ENCODE results near the gene MKKS.
"Not testable (repeated sequence)": the region's sequence is repeated elsewhere in the genome, so short reads cannot be mapped to it uniquely, and the experiment has no call there.

Gene MKKS

GRCh38 chr20:10411673-10412072 is 22.3 kb downstream of the MKKS start:
- no peak for DNase-seq

DNA sequence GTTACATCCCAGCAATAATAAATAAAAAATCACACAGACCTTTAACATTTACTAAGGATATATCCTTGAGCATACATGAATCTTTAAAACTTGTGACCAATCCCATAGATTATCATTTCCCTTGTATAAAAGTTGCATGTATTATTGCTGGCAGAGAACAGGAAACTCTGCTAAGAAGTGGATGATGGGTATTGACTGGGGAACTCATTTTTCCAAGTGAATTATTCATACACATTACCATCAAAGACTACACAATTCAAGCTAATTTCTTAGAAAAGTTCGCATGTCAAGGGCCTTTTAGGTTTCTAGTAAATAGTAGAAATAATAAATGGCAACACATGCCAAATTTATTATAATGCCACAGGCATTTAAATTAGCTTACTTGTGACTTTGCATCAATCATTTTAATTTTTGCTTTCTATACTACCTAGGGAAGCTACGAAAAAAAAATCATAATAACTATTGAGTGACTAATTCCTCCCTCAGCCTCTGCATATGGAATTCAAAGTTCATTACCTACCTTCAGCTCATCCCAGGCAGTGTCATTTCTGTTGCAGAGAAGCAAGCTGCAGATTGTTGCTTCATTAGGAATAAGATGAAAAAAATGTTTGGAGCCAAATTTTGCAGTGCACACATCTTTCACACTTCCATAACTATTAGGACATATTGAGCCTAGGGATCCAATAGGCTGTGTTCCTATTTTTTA is 25.8 kb downstream of the MKKS start:
- no peak for DNase-seq

DNA sequence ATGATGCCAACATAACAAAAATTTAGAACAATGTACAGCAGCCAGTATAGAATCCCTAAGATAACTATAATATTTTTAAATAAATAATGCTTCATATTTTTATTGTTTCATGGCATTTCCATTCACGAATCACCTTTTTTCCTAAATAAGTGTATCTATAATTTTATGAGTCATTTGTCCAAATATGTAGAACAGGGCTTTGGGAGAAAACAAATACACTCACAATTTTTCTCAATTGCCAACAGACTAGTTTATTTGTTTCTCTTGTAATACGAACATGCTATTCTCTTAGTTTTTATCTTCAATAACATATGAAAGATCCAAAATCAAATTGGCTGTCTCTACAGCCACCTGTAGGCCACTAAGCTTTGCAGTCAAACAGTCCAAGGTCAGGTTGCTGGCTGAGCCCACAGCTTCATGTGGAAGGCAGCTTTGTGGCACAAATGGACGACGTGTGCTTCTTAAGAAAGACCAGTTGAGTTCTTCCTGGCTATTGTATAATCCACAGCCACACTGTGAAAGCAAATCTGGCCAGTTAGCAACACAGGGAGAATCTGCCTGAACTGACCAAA is 29.0 kb downstream of the MKKS start:
- DNase-seq = no peak

- peak in 1 of 2 donors; percentile 20 for DNase-seq
Observed at GRCh38 chr20:10404023-10404628, 29.9 kb downstream of the MKKS start.

DNA sequence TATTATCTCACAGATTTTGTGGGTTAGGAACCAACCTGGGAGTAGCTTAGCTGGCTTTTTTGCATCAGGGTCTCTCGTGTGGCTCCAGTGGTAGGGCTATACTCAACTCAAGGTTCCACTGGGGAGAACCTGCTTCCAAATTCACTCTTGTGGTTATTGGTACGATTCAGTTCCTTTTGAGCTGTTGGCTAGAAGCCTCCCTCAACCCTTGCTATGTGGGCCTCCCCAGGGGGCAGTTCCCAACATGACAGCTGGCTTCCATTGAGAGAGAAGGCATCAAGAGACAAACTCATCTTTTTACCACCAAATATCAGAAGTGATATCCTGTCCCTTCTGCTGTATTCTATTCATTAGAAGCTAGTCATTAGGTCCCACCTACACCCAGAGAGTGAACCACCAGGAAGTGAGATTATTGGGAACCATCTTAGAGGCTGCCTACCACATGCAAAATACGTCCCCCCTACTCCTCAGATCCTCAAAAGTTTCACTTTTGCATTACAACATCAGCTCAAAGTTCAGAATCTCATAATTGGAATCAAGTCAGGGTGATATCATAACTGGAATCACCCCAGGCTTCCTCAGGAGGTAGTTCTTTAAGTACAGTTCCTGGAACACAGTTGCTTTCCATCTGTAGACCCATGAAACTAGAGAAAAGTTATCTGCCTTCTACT is 30.9 kb downstream of the MKKS start:
- peak; percentile 4 to 31 for DNase-seq

DNA sequence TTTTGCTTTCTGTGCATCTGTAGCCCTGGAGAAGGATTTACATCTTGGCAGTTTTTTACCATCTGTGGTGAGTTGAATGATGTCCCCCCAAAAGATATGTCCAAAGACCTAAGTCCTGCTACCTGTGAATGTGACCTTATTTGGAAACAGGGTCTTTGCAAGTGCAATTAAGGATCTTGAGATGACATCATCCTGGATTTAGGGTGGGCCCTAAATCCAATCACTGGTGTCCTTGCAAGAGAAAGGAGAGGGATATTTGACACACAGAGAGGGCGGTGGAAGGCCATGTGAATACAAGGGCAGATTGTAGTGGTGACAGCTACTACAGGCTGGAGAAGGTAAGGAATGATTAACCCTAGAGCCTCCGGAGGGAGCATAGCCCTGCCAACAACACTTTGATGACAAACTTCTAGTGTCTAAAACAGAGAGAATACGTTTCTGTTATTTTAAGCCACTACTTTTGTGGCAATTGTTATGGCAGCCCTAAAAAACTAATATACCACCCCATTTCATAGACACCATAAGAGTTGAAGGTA is 35.1 kb downstream of the MKKS start:
- no peak for DNase-seq

DNA sequence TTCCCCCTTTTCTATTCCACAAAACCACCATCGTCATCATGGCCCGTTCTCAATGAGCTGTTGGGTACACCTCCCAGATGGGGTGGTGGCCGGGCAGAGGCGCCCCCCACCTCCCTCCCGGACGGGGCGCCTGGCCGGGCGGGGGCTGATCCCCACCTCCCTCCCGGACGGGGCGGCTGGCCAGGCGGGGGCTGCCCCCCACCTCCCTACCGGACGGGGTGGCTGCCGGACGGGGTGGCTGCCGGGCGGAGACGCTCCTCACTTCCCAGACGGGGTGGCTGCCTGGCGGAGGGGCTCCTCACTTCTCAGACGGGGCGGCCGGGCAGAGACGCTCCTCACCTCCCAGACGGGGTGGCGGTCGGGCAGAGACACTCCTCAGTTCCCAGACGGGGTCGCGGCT is 39.3 kb downstream of the MKKS start:
- not testable (repeated sequence) for DNase-seq

DNA sequence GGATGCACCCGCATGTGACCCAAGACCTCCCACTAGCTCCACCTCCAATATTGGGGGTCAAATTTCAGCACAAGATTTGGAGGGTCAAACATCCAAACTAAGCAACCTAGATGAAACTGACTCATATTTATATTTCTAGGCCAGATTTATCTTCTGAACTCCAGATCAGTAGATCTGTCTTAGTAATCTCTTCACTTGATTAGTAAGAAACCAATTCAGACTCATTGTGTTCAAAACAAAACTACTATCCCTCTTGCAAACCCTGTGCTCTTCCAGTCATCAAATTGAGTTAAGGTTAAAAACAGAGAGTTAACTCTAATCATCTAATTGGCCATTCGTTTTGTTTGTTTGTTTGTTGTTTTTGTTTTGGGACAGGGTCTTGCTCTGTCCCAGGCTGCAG is 43.3 kb downstream of the MKKS start:
- DNase-seq = no peak

DNA sequence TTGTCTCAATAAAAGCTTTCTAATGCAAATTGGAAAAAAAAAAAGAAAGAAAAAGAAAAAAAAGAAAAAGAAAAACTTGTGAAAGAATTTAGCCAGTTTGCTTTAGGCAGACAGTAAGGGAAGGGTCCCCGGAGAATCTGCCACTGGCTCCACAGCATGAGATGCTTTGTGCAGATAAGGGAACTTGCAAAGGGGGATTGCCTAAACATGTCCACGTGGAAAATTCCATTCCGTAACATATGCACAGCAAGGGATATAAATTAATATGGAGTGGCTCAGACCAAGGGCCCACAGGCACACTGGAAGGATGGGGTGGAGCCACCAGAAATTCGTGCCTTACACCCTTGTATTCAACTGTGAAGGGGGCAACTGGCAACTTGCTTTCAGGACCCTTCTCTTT is 45.4 kb downstream of the MKKS start:
- DNase-seq = no peak

- no peak for DNase-seq
Observed at GRCh38 chr20:10387686-10388085, 46.3 kb downstream of the MKKS start.

DNA sequence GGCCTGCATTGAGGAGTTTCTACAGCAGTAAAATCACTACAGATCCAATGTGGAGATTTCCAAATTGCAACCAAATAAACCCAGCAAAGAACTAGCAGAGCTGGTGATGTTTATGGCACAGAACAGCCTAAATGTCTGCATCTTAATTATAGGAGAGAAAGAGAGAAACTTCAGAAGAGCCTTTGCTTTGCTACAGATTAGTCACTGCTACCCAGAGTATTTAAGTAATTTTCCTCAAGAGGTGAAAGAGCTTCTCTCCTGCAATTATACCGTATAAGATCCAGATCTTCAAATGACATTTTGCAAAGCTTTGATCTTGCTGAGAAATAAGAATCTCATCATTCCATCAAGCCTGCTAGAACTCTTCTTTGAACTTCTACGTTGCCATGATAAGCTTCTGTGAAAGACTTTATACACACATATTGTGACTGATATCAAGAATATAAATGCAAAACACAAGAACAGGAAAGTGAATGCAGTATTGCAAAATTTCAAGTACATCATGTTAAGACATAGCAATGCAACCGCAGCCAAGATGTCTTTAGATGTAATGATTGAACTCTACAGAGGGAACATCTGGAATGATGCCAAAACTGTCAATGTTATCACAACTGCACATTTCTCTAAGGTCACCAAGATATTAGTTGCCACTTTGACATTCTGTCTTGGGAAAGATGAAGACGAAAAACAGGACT is 48.0 kb downstream of the MKKS start:
- no peak for DNase-seq

DNA sequence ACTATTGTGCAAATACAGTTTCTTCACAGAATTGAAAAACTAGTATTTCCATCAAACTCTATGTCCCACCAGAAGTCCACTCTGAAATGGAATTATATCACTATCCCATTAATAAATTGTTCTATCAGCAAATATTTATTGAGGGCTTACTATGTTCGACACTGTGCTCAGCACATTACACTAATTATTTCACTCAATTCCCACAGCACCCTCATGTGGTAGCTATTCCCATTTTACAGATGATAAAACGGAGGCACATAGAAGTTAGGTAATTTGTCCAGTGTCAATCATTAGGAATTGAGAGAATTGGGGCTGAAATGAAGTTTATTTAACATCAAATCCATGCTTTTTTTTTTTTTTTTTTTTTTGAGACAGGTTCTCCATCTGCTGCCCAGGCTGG is 52.5 kb downstream of the MKKS start:
- no peak for DNase-seq

- DNase-seq = no peak
Observed at GRCh38 chr20:10379761-10380160, 54.3 kb downstream of the MKKS start.

- DNase-seq = no peak
Observed at GRCh38 chr20:10376270-10377075, 57.5 kb downstream of the MKKS start.

- no peak for DNase-seq
Observed at GRCh38 chr20:10375191-10375590, 58.8 kb downstream of the MKKS start.

DNA sequence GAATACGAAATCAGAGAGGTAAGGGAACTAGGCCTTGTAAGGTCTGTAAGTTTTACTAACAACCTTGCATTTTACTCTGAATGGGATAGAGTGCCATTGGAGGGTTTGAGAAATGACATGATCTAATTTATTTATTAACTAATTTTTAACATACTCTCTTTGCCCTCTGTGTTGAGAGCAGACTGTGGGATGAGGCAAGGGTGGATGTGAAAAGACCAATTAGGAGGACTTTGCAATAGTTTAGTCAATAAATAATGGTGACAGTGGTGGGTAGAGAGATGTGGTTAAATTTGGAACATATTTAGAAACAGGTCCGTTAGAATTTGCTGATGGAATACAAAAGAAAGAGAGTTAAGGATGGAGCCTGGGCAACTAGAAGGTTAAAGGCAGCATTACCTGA is 60.0 kb downstream of the MKKS start:
- DNase-seq = no peak

DNA sequence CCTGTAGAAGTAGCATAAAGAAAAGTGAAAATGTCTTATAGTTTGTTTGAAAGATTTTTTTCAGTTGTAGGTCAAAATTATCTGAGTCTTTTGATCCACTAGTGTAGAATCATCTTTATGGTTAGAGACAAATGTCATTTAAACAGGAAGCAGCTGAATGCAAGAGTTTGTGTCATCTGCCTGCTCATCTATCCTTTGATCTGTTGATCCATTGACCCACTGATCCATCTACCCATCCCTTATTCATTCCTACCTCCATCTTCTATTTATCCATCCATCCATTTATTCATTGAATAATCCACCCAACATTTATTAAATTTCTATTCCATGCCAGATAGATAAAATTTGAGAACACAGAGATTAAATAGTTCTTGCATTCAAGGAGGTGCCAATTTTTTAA is 62.6 kb downstream of the MKKS start:
- no peak for DNase-seq

GRCh38 chr20:10370091-10370887 is 63.7 kb downstream of the MKKS start:
- DNase-seq = no peak

DNA sequence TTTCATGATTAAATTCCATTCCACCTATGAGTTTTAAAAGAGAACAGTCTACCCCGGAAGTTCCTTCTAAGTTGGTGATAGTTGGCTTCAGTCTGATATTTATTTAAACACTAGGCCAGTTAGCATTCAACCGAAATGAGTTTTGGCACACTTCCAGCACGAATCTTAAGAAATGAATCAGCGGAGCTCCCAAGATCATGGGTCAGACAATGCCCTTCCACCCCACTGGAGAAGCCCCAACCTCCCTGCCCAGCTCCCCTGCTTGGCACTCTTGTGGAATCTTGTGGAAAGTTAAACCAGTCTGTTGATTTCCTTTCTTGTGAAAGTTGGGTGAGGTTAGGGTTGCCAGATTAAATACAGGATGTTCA is 64.3 kb downstream of the MKKS start:
- no peak for DNase-seq

DNA sequence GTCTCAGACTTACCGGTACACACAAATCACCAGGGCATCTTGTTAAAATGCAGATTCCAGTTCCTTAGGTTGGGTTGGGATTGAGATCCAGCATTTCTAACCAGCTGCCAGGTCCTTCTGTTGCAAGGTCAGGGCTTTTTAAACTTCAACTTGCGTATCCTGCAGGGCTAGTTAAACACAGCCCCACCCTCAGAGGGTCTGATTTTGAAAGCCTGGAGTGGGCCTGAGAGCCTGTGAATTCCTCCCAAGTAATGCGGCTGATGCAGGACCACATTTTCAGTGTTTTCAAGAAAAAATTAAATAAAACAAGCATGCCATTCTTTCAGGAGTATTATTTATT is 65.3 kb downstream of the MKKS start:
- DNase-seq = no peak

GRCh38 chr20:10367943-10368701 is 65.9 kb downstream of the MKKS start:
- no peak for DNase-seq

All from inflammatory macrophage treated with lipopolysaccharide for 1 hour (primary cell).